IMR-90 (cell line): ENCODE measurements around the gene DNAJB8. TPM values are rescaled to one million over a fixed set of nuclear protein-coding genes. Genes with fewer than 3 reads are reported as not detected.

Experiments
- ATAC-seq: fragments of 200-7000 bp; cut with Tn5 transposase; 2 replicates; pipeline ENCODE4 v1.9.1; 2020; ENCODE audit warnings: low read depth, mild to moderate bottlenecking, moderate library complexity
- BruUV-seq: library from RNA; stranded (reverse); fragments of 400-500 nt; replicated peaks from 2 replicates; lab custom pipeline; 2021; lab: Mats Ljungman, UMichigan
- CTCF ChIA-PET: fragments of 300-600 bp; formaldehyde crosslinking; extraction: SDS; loops from one replicate; lab custom pipeline; 2021; ENCODE audit warnings: antibody characterized with exemption; lab: Yijun Ruan, JAX
- POLR2A ChIA-PET: fragments of 300-600 bp; sonication (Branson Sonifier 250); formaldehyde crosslinking; loops from one replicate; lab custom pipeline; 2022; ENCODE audit warnings: antibody characterized with exemption; ENCODE audit not compliant: unreplicated experiment; lab: Charles Lee
- DNase-seq: peaks from one replicate; pipeline ENCODE4 v3.0.0; 2013
- H2AFZ ChIP-seq: replicated peaks from 2 replicates; pipeline ENCODE3; 2013; ENCODE audit warnings: low read length, mild to moderate bottlenecking; ENCODE audit not compliant: poor library complexity
- H2AK5ac ChIP-seq: 2 replicates; pipeline ENCODE4 v1.6.1; 2013; ENCODE audit warnings: low read depth, low read length, inconsistent platforms
- H2AK9ac ChIP-seq: replicated peaks from 2 replicates; pipeline ENCODE3; 2013; ENCODE audit warnings: mild to moderate bottlenecking, low read depth, low read length, moderate library complexity; ENCODE audit not compliant: poor library complexity
- H2BK120ac ChIP-seq: 2 replicates; pipeline ENCODE4 v1.6.1; 2013; ENCODE audit warnings: low read depth, low read length, inconsistent platforms
- H2BK15ac ChIP-seq: 3 replicates; pipeline ENCODE4 v1.6.1; 2013; ENCODE audit warnings: low read depth, low read length, inconsistent platforms
- H2BK20ac ChIP-seq: 2 replicates; pipeline ENCODE4 v1.6.1; 2013; ENCODE audit warnings: low read depth, mild to moderate bottlenecking, inconsistent platforms, low read length, moderate library complexity
- H2BK5ac ChIP-seq: 2 replicates; pipeline ENCODE4 v1.6.1; 2013; ENCODE audit warnings: mild to moderate bottlenecking, low read depth, low read length, inconsistent platforms; ENCODE audit not compliant: poor library complexity, severe bottlenecking
- H3K14ac ChIP-seq: replicated peaks from 2 replicates; pipeline ENCODE4 v1.6.1; 2013; ENCODE audit warnings: low read depth, low read length, inconsistent platforms
- H3K18ac ChIP-seq: 2 replicates; pipeline ENCODE4 v1.6.1; 2013; ENCODE audit warnings: low read depth, low read length, control low read depth
- H3K23ac ChIP-seq: 2 replicates; pipeline ENCODE4 v1.6.1; 2013; ENCODE audit warnings: low read depth, low read length, inconsistent platforms
- H3K27ac ChIP-seq: 2 replicates; pipeline ENCODE4 v1.5.1; 2013; ENCODE audit warnings: mild to moderate bottlenecking, control low read depth, low read length; ENCODE audit not compliant: insufficient read depth
- H3K27me3 ChIP-seq: 2 replicates; pipeline ENCODE4 v1.6.1; 2013; ENCODE audit warnings: low read length; ENCODE audit not compliant: control insufficient read depth, insufficient read depth
- H3K36me3 ChIP-seq: 2 replicates; pipeline ENCODE4 v1.6.1; 2013; ENCODE audit warnings: low read length, mixed read lengths; ENCODE audit not compliant: control insufficient read depth, insufficient read depth
- H3K4ac ChIP-seq: 2 replicates; pipeline ENCODE4 v1.6.1; 2013; ENCODE audit warnings: low read depth, low read length, inconsistent platforms
- H3K4me1 ChIP-seq: 2 replicates; pipeline ENCODE4 v1.6.1; 2013; ENCODE audit warnings: low read length, mixed read lengths; ENCODE audit not compliant: control insufficient read depth, insufficient read depth
- H3K4me2 ChIP-seq: 2 replicates; pipeline ENCODE4 v1.6.1; 2013; ENCODE audit warnings: low read depth, mild to moderate bottlenecking, control low read depth, low read length, moderate library complexity
- H3K4me3 ChIP-seq: 2 replicates; pipeline ENCODE4 v1.5.1; 2013; ENCODE audit warnings: low read depth, mild to moderate bottlenecking, control low read depth, low read length, moderate library complexity; ENCODE audit not compliant: insufficient read depth
- H3K56ac ChIP-seq: 2 replicates; pipeline ENCODE4 v1.6.1; 2013; ENCODE audit warnings: low read length, inconsistent platforms; ENCODE audit not compliant: insufficient read depth; ENCODE audit errors: extremely low read depth
- H3K79me1 ChIP-seq, 2 experiments: 2 replicates each; pipeline ENCODE4 v1.6.1; 2013; ENCODE audit warnings: low read length in 2 of 2, inconsistent platforms in 1 of 2, low read depth in 1 of 2
- H3K9ac ChIP-seq: 2 replicates; pipeline ENCODE4 v1.6.1; 2013; ENCODE audit warnings: low read depth, low read length, control low read depth
- H3K9me1 ChIP-seq: 2 replicates; pipeline ENCODE4 v1.6.1; 2013; ENCODE audit warnings: low read length, inconsistent platforms; ENCODE audit not compliant: insufficient read depth
- H3K9me3 ChIP-seq: 2 replicates; pipeline ENCODE4 v1.6.1; 2013; ENCODE audit warnings: low read length; ENCODE audit not compliant: control insufficient read depth, insufficient read depth
- H4K20me1 ChIP-seq: 2 replicates; pipeline ENCODE4 v1.6.1; 2013; ENCODE audit warnings: low read length, inconsistent platforms; ENCODE audit not compliant: insufficient read depth
- H4K5ac ChIP-seq: 2 replicates; pipeline ENCODE4 v1.6.1; 2013; ENCODE audit warnings: mild to moderate bottlenecking, low read depth, low read length, control low read depth
- H4K8ac ChIP-seq, 2 experiments: 2 replicates each; pipeline ENCODE4 v1.6.1; 2013; ENCODE audit warnings: low read depth in 2 of 2, low read length in 2 of 2, control low read depth in 1 of 2, inconsistent platforms in 1 of 2
- H4K91ac ChIP-seq: 2 replicates; pipeline ENCODE4 v1.6.1; 2013; ENCODE audit warnings: low read depth, low read length, inconsistent platforms; ENCODE audit not compliant: insufficient read depth
- BHLHE40 ChIP-seq: fragments of 150-350 bp; IDR thresholded peaks from 2 replicates; pipeline ENCODE4 v1.6.1; 2016; ENCODE audit warnings: mild to moderate bottlenecking, low read depth, low read length
- ELK1 ChIP-seq: fragments of 150-350 bp; IDR thresholded peaks from 2 replicates; pipeline ENCODE4 v1.6.1; 2016; ENCODE audit warnings: low read depth, mild to moderate bottlenecking, low read length, moderate library complexity, borderline replicate concordance
- FOS ChIP-seq: fragments of 150-350 bp; IDR thresholded peaks from 2 replicates; pipeline ENCODE4 v1.6.1; 2016; ENCODE audit warnings: low read depth, low read length
- MAZ ChIP-seq: IDR thresholded peaks from 2 replicates; pipeline ENCODE4 v1.6.1; 2012; ENCODE audit warnings: low read depth, mild to moderate bottlenecking, low read length, improper control_type of control experiment, moderate library complexity, borderline replicate concordance
- NFE2L2 ChIP-seq: fragments of 150-350 bp; IDR thresholded peaks from 2 replicates; pipeline ENCODE4 v1.6.1; 2016; ENCODE audit warnings: low read depth, mild to moderate bottlenecking, low read length
- POLR2A ChIP-seq: IDR thresholded peaks from 2 replicates; pipeline ENCODE4 v1.6.1; 2012; ENCODE audit warnings: mild to moderate bottlenecking, low read depth, low read length
- RAD21 ChIP-seq: IDR thresholded peaks from 2 replicates; pipeline ENCODE4 v1.6.1; 2012; ENCODE audit warnings: low read length, improper control_type of control experiment
- SMC3 ChIP-seq: fragments of 150-350 bp; IDR thresholded peaks from 2 replicates; pipeline ENCODE4 v1.6.1; 2016; ENCODE audit warnings: low read depth, mild to moderate bottlenecking, antibody characterized with exemption, low read length, moderate library complexity
- USF2 ChIP-seq: fragments of 150-350 bp; IDR thresholded peaks from 2 replicates; pipeline ENCODE4 v1.6.1; 2017; ENCODE audit warnings: mild to moderate bottlenecking, antibody characterized with exemption, low read length, low read depth
- WGBS, 2 experiments: methylation state at CpG; one replicate each; pipeline versions ENCODE4 v1.1.5 to v1.1.7; 2013; ENCODE audit warnings: missing lambda C conversion rate in 2 of 2; ENCODE audit not compliant: insufficient read length in 1 of 2; ENCODE audit errors: extremely low coverage in 2 of 2; 5-methylcytosine and 5-hydroxymethylcytosine counted together
- dilution Hi-C: fragments of 300-500 bp; cut with HindIII; formaldehyde crosslinking; loops from one replicate; pipeline ENCODE4 v1.14.3; 2018; ENCODE audit warnings: low sequenced_read_pairs; ENCODE audit not compliant: unreplicated experiment
- in situ Hi-C: fragments of 300-500 bp; cut with MboI; formaldehyde crosslinking; loops from 3 replicates; pipeline ENCODE4 v1.14.3; 2019; ENCODE audit warnings: low sequenced_read_pairs, inconsistent platforms, mixed read lengths
- intact Hi-C: fragments of 100-400 bp; cut with micrococcal nuclease; formaldehyde crosslinking; loops from 2 replicates; pipeline ENCODE4 v1.10.0; 2022
- polyA plus RNA-seq, 3 experiments: library from polyadenylated mRNA; depleted of rRNA; stranded (reverse); fragments of >200 nt; gene quantifications; 2 replicates each; pipeline ENCODE4 v1.2.3, GENCODE V29; 2012; ENCODE audit warnings: low replicate concordance in 1 of 3
- total RNA-seq: library from RNA; depleted of rRNA; stranded (reverse); fragments of >200 nt; gene quantifications from 2 replicates; pipeline ENCODE4 v1.2.3, GENCODE V29; 2012
- TF ChIP-seq, protein P1 (sequence below): conservative IDR thresholded peaks from 2 replicates; pipeline ENCODE4 v1.5.1; 2012; ENCODE audit warnings: mild to moderate bottlenecking, low read depth, low read length, improper control_type of control experiment

Gene DNAJB8
- total and polyA plus RNA-seq, 2 of the 4 experiments (the other 2 are of a cell fraction), result not detected

DNA sequence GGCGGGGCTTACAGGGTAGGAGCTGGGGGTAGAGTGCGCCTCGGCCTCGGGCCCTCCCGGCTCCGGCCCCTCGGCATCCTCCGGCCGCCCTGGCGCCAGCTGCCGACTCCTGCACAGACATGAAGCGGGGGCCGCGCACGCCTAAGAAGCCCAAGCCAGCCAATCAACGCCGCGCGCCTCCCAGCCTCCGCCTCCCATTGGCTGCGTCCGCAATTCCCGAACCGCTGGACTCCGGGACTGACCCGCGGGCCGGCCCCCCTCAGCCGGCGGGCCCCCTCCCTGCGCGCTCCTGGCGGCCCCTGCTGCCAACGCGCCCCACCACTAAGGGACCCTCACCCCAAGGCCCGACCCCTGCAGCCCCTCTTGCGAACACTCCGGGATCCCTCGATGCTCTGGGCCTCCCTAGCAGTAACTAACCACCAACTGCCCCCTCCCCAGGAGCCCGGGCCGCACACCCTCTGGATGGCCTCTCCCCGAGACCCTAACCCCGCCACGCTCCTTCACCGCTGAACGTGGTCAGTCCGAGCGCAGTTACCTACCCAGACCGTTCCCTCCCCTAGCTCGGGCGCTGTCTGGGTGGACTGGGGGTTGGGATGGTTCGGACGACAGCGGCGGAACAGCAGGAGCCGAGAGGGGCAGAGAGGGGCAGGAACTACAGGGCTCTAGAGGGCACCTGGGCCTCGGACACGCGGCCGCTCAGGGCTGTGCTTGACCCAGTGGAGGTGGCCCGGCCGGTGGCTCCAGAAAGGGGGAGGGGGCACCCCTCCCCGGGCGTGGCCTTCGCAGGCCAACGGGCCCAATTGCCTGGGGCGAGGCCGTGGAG is 21.3 kb upstream of the DNAJB8 start:
- Histone ChIP-seq H3K79me1 (peaks cover 5 to 35% of the 10 kb centered on the region in 2 experiments; a peak in 3 of 4 replicates), H3K4me3 (peak overlapping the region; percentile 89), H3K4ac (peak overlapping the region; percentile 96), H3K23ac (peak overlapping the region; percentile 79), H3K9me1 (no peaks in the 10 kb centered on the region), H4K91ac (peak overlapping the region; percentile 85), H4K5ac (0 out of 2 replicates have a peak overlapping the region, but pooled peaks have one; percentile 38), H3K14ac (peak overlapping the region; percentile 54; the same call in 1 of the 2 replicates), H3K27me3 (peaks cover 30% of the 10 kb centered on the region; the same call in 1 of the 2 replicates), H2AK9ac (peak overlapping the region; percentile 90), H3K36me3 (peaks cover 6% of the 10 kb centered on the region), H2BK15ac (0 out of 3 replicates have a peak overlapping the region, but pooled peaks have one; percentile 48), H2BK120ac (peak overlapping the region; percentile 81), H3K4me2 (peak overlapping the region; percentile 96), H2AFZ (peak overlapping the region; percentile 93), H3K9me3 (no peaks in the 10 kb centered on the region), H2AK5ac (peak overlapping the region; percentile 87), H3K18ac (peak overlapping the region; percentile 13; the same call in 1 of the 2 replicates), H3K27ac (peak overlapping the region; percentile 81), H4K8ac (peak overlapping the region; percentile 74 to 87; a peak in 3 of 4 replicates), H3K56ac (no peak overlapping the region), H4K20me1 (0 out of 2 replicates have a peak, but pooled peaks cover 2% of the 10 kb centered on the region), H3K9ac (peak overlapping the region; percentile 76), H3K4me1 (peaks cover 21% of the 10 kb centered on the region), H2BK20ac (no peak overlapping the region; the same call in 1 of the 2 replicates), H2BK5ac (peak overlapping the region; percentile 59)
- TF ChIP-seq MAZ (peak; percentile 67; the same call in 1 of the 2 replicates), USF2 (no peak), NFE2L2 (no peak), BHLHE40 (no peak), POLR2A (peak; percentile 85), SMC3 (no peak), ELK1 (no peak), RAD21 (no peak), FOS (no peak)
- TF ChIP-seq, protein P1, sequence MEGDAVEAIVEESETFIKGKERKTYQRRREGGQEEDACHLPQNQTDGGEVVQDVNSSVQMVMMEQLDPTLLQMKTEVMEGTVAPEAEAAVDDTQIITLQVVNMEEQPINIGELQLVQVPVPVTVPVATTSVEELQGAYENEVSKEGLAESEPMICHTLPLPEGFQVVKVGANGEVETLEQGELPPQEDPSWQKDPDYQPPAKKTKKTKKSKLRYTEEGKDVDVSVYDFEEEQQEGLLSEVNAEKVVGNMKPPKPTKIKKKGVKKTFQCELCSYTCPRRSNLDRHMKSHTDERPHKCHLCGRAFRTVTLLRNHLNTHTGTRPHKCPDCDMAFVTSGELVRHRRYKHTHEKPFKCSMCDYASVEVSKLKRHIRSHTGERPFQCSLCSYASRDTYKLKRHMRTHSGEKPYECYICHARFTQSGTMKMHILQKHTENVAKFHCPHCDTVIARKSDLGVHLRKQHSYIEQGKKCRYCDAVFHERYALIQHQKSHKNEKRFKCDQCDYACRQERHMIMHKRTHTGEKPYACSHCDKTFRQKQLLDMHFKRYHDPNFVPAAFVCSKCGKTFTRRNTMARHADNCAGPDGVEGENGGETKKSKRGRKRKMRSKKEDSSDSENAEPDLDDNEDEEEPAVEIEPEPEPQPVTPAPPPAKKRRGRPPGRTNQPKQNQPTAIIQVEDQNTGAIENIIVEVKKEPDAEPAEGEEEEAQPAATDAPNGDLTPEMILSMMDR, result no peak
- WGBS, 2 experiments, result 0% methylated on average over 41 of the region's 68 CpGs; no CpG with 5 or more reads in 1 of the 2 experiments
- POLR2A ChIA-PET, result no interaction called here
- ATAC-seq (peak; percentile 83), DNase-seq (peak; percentile 87)
- BruUV-seq, result no TSS peak
- intact Hi-C loops, result loop anchor here (2.0 kb wide), 1 partner anchor 99 kb away; no protein-coding TSS in a partner anchor
- in situ Hi-C loops, result loop anchor here (5.0 to 10.0 kb wide), 2 partner anchors 316 to 393 kb away; no protein-coding TSS in a partner anchor
- dilution Hi-C loops, result no loop called here
- CTCF ChIA-PET, result interaction anchor here (0.6 kb wide), 1 partner anchor 165 kb away, joined by 3 read pairs; no protein-coding TSS in a partner anchor
